Kidney glomerular epithelial cell (primary cell): Measurements from ENCODE around the gene TRIM3.

Source experiments
- DNase-seq: peaks from one replicate; lab custom pipeline; 2025; lab: John Stamatoyannopoulos, UW

Gene TRIM3

GRCh38 chr11:6480299-6480914, 6.7 kb upstream of the TRIM3 start:
- DNase-seq: no peak

- DNase-seq: no peak
Observed at GRCh38 chr11:6476571-6476970, 2.8 kb upstream of the TRIM3 start.

- DNase-seq: no peak
Observed at GRCh38 chr11:6475936-6476335, 2.2 kb upstream of the TRIM3 start.

GRCh38 chr11:6474806-6475500, 1.2 kb upstream of the TRIM3 start:
- DNase-seq: no peak

- DNase-seq: no peak
Observed at GRCh38 chr11:6474413-6474792, 662 bp upstream of the TRIM3 start.

GRCh38 chr11:6472934-6473333, 807 bp downstream of the TRIM3 start:
- no peak for DNase-seq

GRCh38 chr11:6469599-6469998, 4.1 kb downstream of the TRIM3 start:
- DNase-seq: no peak

- DNase-seq: peak; percentile 69
Observed at GRCh38 chr11:6468712-6469495, 4.8 kb downstream of the TRIM3 start.

- no peak for DNase-seq
Observed at GRCh38 chr11:6459099-6459450, 14.7 kb downstream of the TRIM3 start.

- DNase-seq: no peak
Observed at GRCh38 chr11:6458352-6459098, 15.2 kb downstream of the TRIM3 start.

GRCh38 chr11:6457581-6458320, 16.0 kb downstream of the TRIM3 start:
- no peak for DNase-seq

GRCh38 chr11:6456361-6457073, 17.2 kb downstream of the TRIM3 start:
- no peak for DNase-seq

GRCh38 chr11:6455070-6455469, 18.7 kb downstream of the TRIM3 start:
- no peak for DNase-seq

- DNase-seq: no peak
Observed at GRCh38 chr11:6453152-6453551, 20.6 kb downstream of the TRIM3 start.

- DNase-seq: no peak
Observed at GRCh38 chr11:6452219-6452618, 21.5 kb downstream of the TRIM3 start.

GRCh38 chr11:6448574-6448973, 25.2 kb downstream of the TRIM3 start:
- DNase-seq: no peak

- DNase-seq: no peak
Observed at GRCh38 chr11:6443269-6444003, 30.3 kb downstream of the TRIM3 start.

GRCh38 chr11:6442441-6442840, 31.3 kb downstream of the TRIM3 start:
- no peak for DNase-seq

GRCh38 chr11:6440906-6441358, 32.8 kb downstream of the TRIM3 start, which contains the start of gene HPX:
HPX (minus strand) TSS chr11:6440987; CDS start chr11:6440963, 24 bp downstream.
- no peak for DNase-seq

GRCh38 chr11:6438979-6439571, 34.7 kb downstream of the TRIM3 start:
- no peak for DNase-seq
